Activated T-cell treated with anti-CD3 and anti-CD28 coated beads, Interleukin-2, amount 50 U/mL, for 48 hours (primary cell): Measurements from ENCODE around the gene CALHM4.
"Not testable (repeated sequence)": the region's sequence is repeated elsewhere in the genome, so short reads cannot be mapped to it uniquely, and the experiment has no call there.

ENCODE experiments used
- DNase-seq, 2 experiments: peaks; one replicate each; pipeline ENCODE4 v3.0.0-alpha.2; 2020

The CALHM4 gene

DNA sequence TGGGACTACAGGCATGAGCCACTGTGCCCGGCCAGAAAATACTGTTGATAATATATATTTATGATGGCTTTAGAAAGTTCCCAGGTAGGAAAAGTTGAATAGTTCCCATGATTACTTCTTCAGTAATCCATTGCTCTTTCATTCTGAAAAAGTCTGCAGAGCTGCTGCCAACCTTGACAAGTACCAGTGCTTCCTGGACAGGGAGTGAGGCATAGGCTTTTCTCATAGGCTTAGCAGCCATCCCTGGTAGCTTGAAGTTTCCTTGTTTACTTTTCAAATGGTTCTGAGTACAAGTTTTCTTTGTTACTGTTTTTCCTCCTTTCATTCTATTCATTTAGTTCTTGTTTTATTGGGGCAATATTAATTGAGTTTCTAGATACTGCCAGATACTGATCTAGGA is 25.6 kb downstream of the CALHM4 start:
- DNase-seq = no peak

GRCh38 chr6:116580198-116580597 is 26.6 kb downstream of the CALHM4 start:
- DNase-seq = no peak

DNA sequence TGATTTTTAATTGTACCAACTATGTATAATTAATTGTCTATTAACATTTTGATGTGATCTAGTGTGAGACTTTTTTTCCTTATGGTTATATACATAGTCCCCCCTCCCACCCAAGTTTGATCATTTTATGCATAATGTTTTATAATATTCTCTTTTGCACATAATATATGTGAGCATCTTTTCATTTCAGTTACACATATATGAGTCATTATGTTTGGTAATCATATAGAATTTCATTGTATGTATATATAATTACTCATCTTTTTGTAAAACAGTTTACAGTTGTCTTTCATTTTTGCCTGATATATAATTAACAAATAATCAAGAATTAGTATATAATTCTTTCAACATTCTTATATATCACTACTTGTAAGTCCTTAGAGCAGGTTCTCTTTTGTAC is 32.7 kb downstream of the CALHM4 start:
- no peak for DNase-seq

- no peak for DNase-seq
These were observed 33.2 kb downstream of the CALHM4 start for GRCh38 chr6:116586738-116587137.

DNA sequence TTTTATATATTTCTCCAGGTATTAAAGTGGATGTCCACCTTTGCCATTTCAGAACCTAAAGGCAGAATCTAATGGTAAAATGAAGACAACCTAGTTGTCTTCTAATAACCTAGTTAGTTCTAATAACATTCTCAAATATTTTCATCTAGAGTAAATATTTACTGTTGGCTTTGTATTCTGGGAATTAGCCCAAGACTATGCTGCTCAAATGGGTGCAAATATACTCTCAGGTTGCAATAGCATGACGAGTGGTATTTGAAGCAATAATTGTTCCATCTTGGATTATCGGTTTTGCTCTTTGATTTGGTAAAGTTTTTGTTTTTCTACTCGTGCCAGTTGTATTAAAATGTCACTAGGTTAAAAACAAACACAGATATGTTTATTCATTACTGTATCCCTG is 41.7 kb downstream of the CALHM4 start:
- no peak for DNase-seq

DNA sequence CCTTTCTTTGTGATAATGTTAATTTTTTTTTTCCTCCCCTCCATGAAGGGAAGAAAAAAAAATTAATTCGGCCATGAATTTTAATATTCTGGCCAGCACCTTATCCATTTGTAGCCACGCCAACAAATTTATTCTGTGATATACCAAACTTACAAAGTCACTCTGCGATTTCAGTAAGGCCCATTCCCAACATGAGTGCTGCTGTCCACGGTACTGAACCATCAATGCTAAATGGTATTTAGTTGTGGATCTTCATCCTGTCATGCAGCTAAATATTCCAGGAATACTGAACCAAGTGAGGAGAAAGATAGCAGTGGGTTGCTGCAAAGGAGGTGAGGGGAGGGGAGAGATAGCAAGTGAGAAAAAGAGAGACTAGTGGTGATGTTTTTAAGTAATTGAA is 43.3 kb downstream of the CALHM4 start:
- DNase-seq = no peak

DNA sequence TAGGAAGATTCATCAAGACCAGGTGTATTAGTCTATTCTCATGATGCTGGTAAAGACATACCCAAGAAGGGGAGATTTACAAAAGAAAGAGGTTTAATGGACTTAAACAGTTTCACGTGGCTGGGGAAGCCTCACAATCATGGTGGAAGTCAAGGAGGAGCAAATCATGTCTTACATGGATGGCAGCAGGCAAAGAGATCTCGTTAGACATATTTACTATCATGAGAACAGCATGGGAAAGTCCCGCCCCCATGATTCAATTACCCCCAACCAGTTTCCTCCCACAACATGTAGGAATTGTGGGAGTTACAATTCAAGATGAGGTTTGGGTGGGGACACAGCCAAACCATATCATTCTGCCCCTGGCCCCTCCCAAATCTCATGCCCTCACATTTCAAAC is 50.4 kb downstream of the CALHM4 start:
- not testable (repeated sequence) for DNase-seq

GRCh38 chr6:116604868-116605267 is 51.3 kb downstream of the CALHM4 start:
- DNase-seq = not testable (repeated sequence)

- DNase-seq = no peak
These were observed 52.4 kb downstream of the CALHM4 start for GRCh38 chr6:116605935-116606334.
